ENCODE data around the gene COL1A1.

GRCh38 chr17:50238601-50239280, 37.3 kb upstream of the COL1A1 start:
- TF ChIP-seq EZH2 (IDR thresholded peaks at IDR 0.05; ENCODE audit: borderline replicate concordance, low read length) (no peak), CTCF (IDR thresholded peaks at IDR 0.05; ENCODE audit: low read length) (no peak)

Data from OCI-LY1 (cell line).